Lower leg skin (tissue), 4 donors: ENCODE measurements around the gene TMTC2. TPM values are rescaled to one million over a fixed set of nuclear protein-coding genes. Genes with fewer than 3 reads are reported as not detected.

Experiments
- DNase-seq, 2 donors: peaks; one replicate each; pipeline ENCODE4 v3.0.0-alpha.2; 2019; ENCODE audit warnings: low spot score in 2 of 2
- H3K4me3 ChIP-seq: fragments of 200-600 bp; sonication (generic); 2 replicates; pipeline ENCODE4 v1.5.1; 2017; ENCODE audit warnings: mild to moderate bottlenecking, low read depth; ENCODE audit not compliant: poor library complexity, severe bottlenecking
- POLR2A ChIP-seq, 2 donors: fragments of 450-650 bp; IDR thresholded peaks; one replicate each; pipeline ENCODE4 v1.6.1; 2016 to 2017; ENCODE audit warnings: antibody characterized with exemption in 2 of 2, mild to moderate bottlenecking in 1 of 2, moderate library complexity in 1 of 2
- WGBS, 2 donors: methylation state at CpG; one replicate each; pipeline ENCODE4 v1.1.5; 2018; 5-methylcytosine and 5-hydroxymethylcytosine counted together
- intact Hi-C: fragments of 100-400 bp; cut with DNase I; formaldehyde crosslinking; loops from one replicate; pipeline ENCODE4 v1.15.0; 2023; ENCODE audit warnings: low total_unique reads
- total RNA-seq, 4 donors: library from RNA; depleted of rRNA; stranded (reverse); fragments of >200 nt; gene quantifications; one replicate each; pipeline ENCODE4 v1.1.0, GENCODE V29; 2016
- TF ChIP-seq, protein P1 (sequence below), 3 donors: fragments of 450-650 bp; IDR thresholded peaks; one replicate each; pipeline ENCODE4 v1.5.1; 2016; ENCODE audit warnings: antibody characterized with exemption in 3 of 3, mild to moderate bottlenecking in 3 of 3, moderate library complexity in 2 of 3

TMTC2 gene
- total RNA-seq, 4 donors from 2014 or later = 12.9 to 17.4 (median 14.5) TPM

DNA sequence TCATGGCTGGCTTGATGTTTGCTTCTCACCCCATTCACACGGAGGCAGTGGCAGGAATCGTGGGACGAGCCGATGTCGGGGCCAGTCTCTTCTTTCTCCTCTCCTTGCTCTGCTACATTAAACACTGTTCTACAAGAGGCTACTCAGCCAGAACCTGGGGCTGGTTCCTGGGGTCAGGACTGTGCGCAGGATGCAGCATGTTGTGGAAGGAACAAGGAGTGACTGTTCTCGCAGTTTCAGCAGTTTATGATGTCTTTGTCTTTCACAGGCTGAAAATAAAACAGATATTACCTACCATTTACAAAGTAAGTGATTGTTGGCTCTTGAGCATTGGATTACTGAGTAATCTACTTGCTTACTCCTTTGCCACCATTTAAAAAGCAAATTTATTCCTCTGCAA lies 170.6 kb downstream of the TMTC2 start:
- 87 to 90% methylated on average over 7 of the region's 7 CpGs for WGBS, 2 donors
- intact Hi-C loops = no loop called here
- no peak overlapping the region for H3K4me3 ChIP-seq
- TF ChIP-seq, protein P1, sequence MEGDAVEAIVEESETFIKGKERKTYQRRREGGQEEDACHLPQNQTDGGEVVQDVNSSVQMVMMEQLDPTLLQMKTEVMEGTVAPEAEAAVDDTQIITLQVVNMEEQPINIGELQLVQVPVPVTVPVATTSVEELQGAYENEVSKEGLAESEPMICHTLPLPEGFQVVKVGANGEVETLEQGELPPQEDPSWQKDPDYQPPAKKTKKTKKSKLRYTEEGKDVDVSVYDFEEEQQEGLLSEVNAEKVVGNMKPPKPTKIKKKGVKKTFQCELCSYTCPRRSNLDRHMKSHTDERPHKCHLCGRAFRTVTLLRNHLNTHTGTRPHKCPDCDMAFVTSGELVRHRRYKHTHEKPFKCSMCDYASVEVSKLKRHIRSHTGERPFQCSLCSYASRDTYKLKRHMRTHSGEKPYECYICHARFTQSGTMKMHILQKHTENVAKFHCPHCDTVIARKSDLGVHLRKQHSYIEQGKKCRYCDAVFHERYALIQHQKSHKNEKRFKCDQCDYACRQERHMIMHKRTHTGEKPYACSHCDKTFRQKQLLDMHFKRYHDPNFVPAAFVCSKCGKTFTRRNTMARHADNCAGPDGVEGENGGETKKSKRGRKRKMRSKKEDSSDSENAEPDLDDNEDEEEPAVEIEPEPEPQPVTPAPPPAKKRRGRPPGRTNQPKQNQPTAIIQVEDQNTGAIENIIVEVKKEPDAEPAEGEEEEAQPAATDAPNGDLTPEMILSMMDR (IDR thresholded peaks at IDR 0.05) = no peak
- no peak for TF ChIP-seq POLR2A (IDR thresholded peaks at IDR 0.05)
- DNase-seq = no peak

DNA sequence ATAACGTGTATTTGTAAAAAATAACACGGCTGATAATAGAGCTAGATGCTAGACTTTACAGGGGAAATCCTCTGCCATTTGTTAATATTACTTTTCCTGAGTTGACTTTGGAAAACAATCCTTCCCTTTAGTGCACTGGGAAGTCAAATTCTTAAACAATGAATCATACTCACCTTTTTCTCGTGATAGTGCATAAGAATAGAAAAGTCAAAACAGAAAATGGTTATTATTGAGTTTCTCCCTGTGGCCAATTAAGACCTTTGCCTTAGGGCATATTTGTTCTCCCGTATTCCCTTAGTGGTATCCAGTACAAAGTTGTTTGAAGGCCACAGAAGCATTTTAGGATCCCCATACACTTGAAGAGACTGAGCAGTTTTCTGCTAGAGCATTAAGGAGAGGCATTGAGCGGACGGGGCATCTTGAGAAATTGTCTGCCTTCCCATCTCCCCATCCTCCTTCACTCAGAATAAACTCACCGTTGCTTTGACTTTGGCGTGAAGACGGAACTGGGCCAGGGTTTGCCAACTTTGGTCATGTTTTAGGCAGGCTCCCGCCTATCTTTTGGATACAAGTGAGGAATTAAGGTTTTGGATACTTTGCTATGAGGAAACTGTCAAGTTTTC lies 171.3 kb downstream of the TMTC2 start:
- no peak for TF ChIP-seq POLR2A (IDR thresholded peaks at IDR 0.05)
- TF ChIP-seq, protein P1 (IDR thresholded peaks at IDR 0.05) = no peak
- intact Hi-C loops = no loop called here
- WGBS, 2 donors = 87 to 89% methylated on average over 10 of the region's 10 CpGs
- no peak overlapping the region for H3K4me3 ChIP-seq
- DNase-seq = no peak

DNA sequence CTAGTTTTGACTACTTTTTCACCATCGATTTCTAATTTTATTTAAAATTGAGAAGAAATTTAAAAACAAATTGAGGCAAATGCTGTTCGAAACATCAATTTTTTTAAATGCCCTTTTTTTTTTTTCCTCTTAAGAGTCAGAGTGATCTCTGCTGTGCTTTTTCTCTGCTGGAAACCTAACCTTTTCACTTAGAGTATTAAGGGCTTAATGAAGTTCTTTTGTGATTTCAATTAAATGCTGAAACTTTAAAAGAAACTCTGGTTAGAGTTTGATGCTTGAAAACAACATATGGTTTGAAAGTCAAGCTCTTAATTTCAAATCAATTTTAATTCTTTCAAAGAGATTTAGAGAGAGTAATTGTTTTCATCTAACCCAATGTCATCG lies 171.8 kb downstream of the TMTC2 start:
- WGBS, 2 donors = 90 to 93% methylated on average over 3 of the region's 3 CpGs
- no peak overlapping the region for H3K4me3 ChIP-seq
- no peak for TF ChIP-seq POLR2A (IDR thresholded peaks at IDR 0.05)
- TF ChIP-seq, protein P1 (IDR thresholded peaks at IDR 0.05) = no peak
- intact Hi-C loops = no loop called here
- DNase-seq = no peak

DNA sequence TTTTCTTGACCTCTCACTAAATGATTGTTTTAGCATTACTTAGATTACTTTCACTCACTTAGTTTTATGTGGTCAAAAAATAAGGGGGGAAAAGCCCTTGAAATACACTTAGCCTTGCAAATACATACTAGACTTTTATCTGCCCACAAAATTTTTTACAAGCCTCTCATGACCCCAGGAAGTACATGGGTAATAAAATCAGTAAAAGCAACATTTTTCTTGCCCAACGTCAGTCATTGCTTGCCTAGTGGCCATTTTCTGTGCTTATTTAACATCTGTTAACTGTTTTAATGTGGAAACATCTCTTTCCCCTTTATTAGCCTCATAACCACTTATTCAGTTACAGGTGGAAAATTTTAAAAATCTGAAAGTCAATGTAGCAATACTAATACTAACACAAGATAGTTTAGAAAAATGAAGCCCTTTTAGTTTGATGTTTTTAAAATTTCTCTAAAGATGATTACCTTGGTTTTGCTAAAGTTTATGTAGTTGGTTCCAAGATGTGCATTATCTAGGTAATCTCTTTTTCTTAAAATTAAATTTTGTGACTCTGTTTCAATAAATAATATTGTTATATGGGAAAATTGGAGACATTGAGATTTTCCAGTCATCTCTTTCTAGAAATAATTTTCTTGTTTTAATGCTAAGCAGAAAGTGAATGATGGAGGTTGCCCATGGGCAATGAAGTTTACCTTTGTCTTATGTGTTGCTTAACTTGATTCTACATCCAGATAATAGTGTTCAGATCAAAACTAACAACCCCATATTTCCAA lies 175.5 kb downstream of the TMTC2 start:
- H3K4me3 ChIP-seq = no peak overlapping the region
- intact Hi-C loops = no loop called here
- no peak for DNase-seq
- TF ChIP-seq, protein P1 (IDR thresholded peaks at IDR 0.05) = no peak
- TF ChIP-seq POLR2A (IDR thresholded peaks at IDR 0.05) = no peak
- WGBS, 2 donors = 21 to 33% methylated on average over 1 of the region's 1 CpG

DNA sequence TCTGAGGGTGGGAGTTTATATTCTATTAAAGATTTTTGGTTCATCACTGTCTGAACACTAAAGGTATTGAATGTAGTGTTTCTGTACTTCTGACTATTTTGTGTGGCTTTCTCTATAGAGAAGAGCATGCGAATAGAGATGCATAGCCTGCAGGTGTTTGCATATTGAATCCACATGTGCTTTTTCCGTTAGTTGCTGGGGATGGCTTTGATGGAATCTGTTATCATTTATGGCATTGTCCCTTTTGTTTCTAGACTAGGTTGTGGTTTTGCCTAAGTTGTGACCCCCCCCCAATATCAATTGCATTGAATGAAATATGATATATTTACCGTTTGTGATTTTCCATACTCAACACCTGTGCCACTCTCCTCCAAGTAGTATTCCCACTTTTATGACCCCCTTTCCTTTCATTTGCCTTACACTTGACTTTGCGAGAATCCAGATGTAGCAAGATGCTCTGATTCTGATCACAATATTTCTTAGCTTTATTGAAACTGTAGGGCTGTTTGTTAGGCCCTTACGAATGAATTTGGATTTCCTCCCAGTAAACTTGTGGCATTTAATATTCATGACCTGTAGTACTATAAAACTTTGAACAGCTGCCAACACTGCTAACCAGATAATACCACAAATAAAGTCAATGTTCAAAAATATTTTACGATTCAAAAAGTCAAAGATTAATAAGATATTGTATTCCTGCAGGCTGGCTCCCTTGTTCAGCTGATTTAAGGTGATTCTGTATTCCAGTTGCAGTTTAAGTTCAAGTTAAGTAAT lies 176.4 kb downstream of the TMTC2 start:
- 72 to 74% methylated on average over 6 of the region's 6 CpGs for WGBS, 2 donors
- intact Hi-C loops = no loop called here
- no peak overlapping the region for H3K4me3 ChIP-seq
- TF ChIP-seq POLR2A (IDR thresholded peaks at IDR 0.05) = no peak
- TF ChIP-seq, protein P1 (IDR thresholded peaks at IDR 0.05) = no peak
- DNase-seq = no peak
